A673 (cell line): Measurements from ENCODE around the gene DGKH.

Experiments
- CTCF ChIP-seq: fragments of 300-800, 200-600 bp; sonication (generic); conservative IDR thresholded peaks from 2 replicates; pipeline ENCODE4 v1.5.1; 2017; ENCODE audit warnings: low read depth, mild to moderate bottlenecking, antibody characterized with exemption, low read length, moderate library complexity, mixed read lengths
- EZH2 ChIP-seq: fragments of 200-600 bp; sonication (generic); IDR thresholded peaks from 2 replicates; pipeline ENCODE4 v1.6.1; 2017; ENCODE audit warnings: borderline replicate concordance, low read depth, mild to moderate bottlenecking, mixed read lengths, antibody characterized with exemption, low read length; ENCODE audit not compliant: poor library complexity, severe bottlenecking

DNA sequence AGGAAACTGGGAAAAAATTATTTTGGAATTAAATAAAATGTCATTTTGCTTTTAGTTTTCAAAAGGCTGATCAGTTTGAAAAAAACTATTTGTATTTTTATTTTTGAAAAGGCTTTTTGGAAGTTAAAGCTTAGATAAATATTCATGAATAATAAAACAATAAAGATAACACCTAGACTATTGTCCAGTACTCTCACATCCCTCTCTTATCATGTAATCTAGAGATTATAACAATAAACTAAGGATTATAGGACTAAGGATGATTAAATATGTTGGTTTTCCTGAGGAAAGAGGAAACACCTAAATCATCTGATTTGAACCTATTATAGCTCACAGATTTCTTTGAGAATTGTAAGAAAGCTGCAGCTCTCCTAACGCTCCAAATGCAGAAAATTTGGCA, 142.1 kb downstream of the DGKH start:
- TF ChIP-seq CTCF: no peak
- no peak for TF ChIP-seq EZH2
